AG08396 (cell line): Measurements from ENCODE around the gene PYCARD.
"Not testable (repeated sequence)": the region's sequence is repeated elsewhere in the genome, so short reads cannot be mapped to it uniquely, and the experiment has no call there.

ENCODE experiments used
- DNase-seq: peaks from one replicate; pipeline ENCODE4 v3.0.0; 2012; ENCODE audit warnings: low spot score, mixed read lengths

The PYCARD gene

GRCh38 chr16:31202414-31203375, at the start of gene PYCARD:
PYCARD (minus strand) TSS chr16:31202760; CDS start chr16:31202690, 70 bp downstream.
- DNase-seq, result peak; percentile 79

- no peak for DNase-seq
These were observed 48.9 kb upstream of the PYCARD start for GRCh38 chr16:31251435-31251834.

GRCh38 chr16:31250782-31251384, 48.3 kb upstream of the PYCARD start:
- no peak for DNase-seq

- no peak for DNase-seq
These were observed 45.8 kb upstream of the PYCARD start for GRCh38 chr16:31248344-31248743.

- no peak for DNase-seq
These were observed 43.7 kb upstream of the PYCARD start for GRCh38 chr16:31246296-31246695.

GRCh38 chr16:31245598-31245997, 43.0 kb upstream of the PYCARD start:
- not testable (repeated sequence) for DNase-seq

GRCh38 chr16:31243734-31244670, 41.4 kb upstream of the PYCARD start:
- no peak for DNase-seq

- no peak for DNase-seq
These were observed 39.6 kb upstream of the PYCARD start for GRCh38 chr16:31242206-31242605.

- no peak for DNase-seq
These were observed 35.5 kb upstream of the PYCARD start for GRCh38 chr16:31238041-31238440.

- no peak for DNase-seq
These were observed 26.9 kb upstream of the PYCARD start for GRCh38 chr16:31229501-31229900.

- DNase-seq, result no peak
These were observed 25.6 kb upstream of the PYCARD start for GRCh38 chr16:31228206-31228605.

GRCh38 chr16:31225193-31225592, 22.6 kb upstream of the PYCARD start:
- DNase-seq, result no peak

GRCh38 chr16:31224092-31224955, 21.8 kb upstream of the PYCARD start:
- DNase-seq, result peak; percentile 11

GRCh38 chr16:31223044-31223443, 20.5 kb upstream of the PYCARD start:
- peak; percentile 5 for DNase-seq

GRCh38 chr16:31221357-31222160, 19.0 kb upstream of the PYCARD start:
- no peak for DNase-seq

- DNase-seq, result no peak
These were observed 16.7 kb upstream of the PYCARD start for GRCh38 chr16:31219154-31219741.

- no peak for DNase-seq
These were observed 14.6 kb upstream of the PYCARD start for GRCh38 chr16:31217136-31217530.

- DNase-seq, result no peak
These were observed 14.0 kb upstream of the PYCARD start, which contains the start of gene PYDC1 for GRCh38 chr16:31216422-31217135. PYDC1 (minus strand) TSS chr16:31217135; CDS start chr16:31217028, 107 bp downstream.
